Esophagus squamous epithelium (tissue), 5 donors: ENCODE measurements around the gene OGA. TPM values are rescaled to one million over a fixed set of nuclear protein-coding genes. Genes with fewer than 3 reads are reported as not detected.

Experiments
- DNase-seq: peaks from one replicate; lab custom pipeline; 2025; lab: John Stamatoyannopoulos, UW
- H3K27ac ChIP-seq, 4 donors: fragments of 200-600 bp; sonication (generic); one replicate each; pipeline ENCODE4 v1.5.1; 2016 to 2019; ENCODE audit warnings: mild to moderate bottlenecking in 1 of 4
- H3K27me3 ChIP-seq, 4 donors: fragments of 200-600 bp; sonication (generic); 1 replicate in 3 of 4; 2 replicates in 1 of 4; pipeline versions ENCODE4 v1.5.1 to v1.6.0; 2017 to 2021; ENCODE audit warnings: antibody characterized with exemption in 1 of 4
- H3K36me3 ChIP-seq, 3 donors: fragments of 200-600 bp; sonication (generic); one replicate each; pipeline ENCODE4 v1.5.1; 2016 to 2019
- H3K4me1 ChIP-seq, 3 donors: fragments of 200-600 bp; sonication (generic); one replicate each; pipeline ENCODE4 v1.5.1; 2017 to 2019
- H3K4me3 ChIP-seq, 4 donors: fragments of 200-600 bp; sonication (generic); 1 replicate in 3 of 4; 2 replicates in 1 of 4; pipeline ENCODE4 v1.5.1; 2016 to 2019; ENCODE audit warnings: mild to moderate bottlenecking in 2 of 4, moderate library complexity in 1 of 4
- H3K9me3 ChIP-seq, 3 donors: fragments of 200-600 bp; sonication (generic); one replicate each; pipeline ENCODE4 v1.5.1; 2016 to 2019
- CTCF ChIP-seq, 6 experiments: fragments of 450-650 bp in 4 of 6; fragments of 200-600 bp in 2 of 6; sonication (generic) in 2 of 6; IDR thresholded peaks; one replicate each; pipeline ENCODE4 v1.5.1; 2016 to 2019; ENCODE audit warnings: antibody characterized with exemption in 6 of 6, mild to moderate bottlenecking in 4 of 6, moderate library complexity in 4 of 6
- POLR2A ChIP-seq, 4 donors: fragments of 450-650 bp; IDR thresholded peaks; one replicate each; pipeline ENCODE4 v1.6.1; 2017; ENCODE audit warnings: antibody characterized with exemption in 4 of 4, mild to moderate bottlenecking in 4 of 4, moderate library complexity in 3 of 4
- WGBS, 2 donors: methylation state at CpG; one replicate each; pipeline ENCODE4 v1.1.5; 2018; 5-methylcytosine and 5-hydroxymethylcytosine counted together
- intact Hi-C: fragments of 100-400 bp; cut with DNase I; formaldehyde crosslinking; loops from one replicate; pipeline ENCODE4 v1.15.0; 2022
- total RNA-seq, 4 donors: library from RNA; depleted of rRNA; stranded (reverse); fragments of >200 nt; gene quantifications; one replicate each; pipeline ENCODE4 v1.1.0, GENCODE V29; 2016
- donor health status: DM: yes; HTN: yes; CAD: no.

OGA gene
- total RNA-seq, 4 donors from 2014 or later: 44.2 to 121 (median 60.7) TPM

- no peak for TF ChIP-seq POLR2A (IDR thresholded peaks at IDR 0.05)
- TF ChIP-seq CTCF (IDR thresholded peaks at IDR 0.05): no peak
Observed at GRCh38 chr10:101736666-101737065, 81.6 kb downstream of the OGA start.

More at GRCh38 chr10:101736666-101737065, 81.6 kb downstream of the OGA start:
- DNase-seq: no peak
- H3K4me3 ChIP-seq: no peak overlapping the region
- H3K27ac ChIP-seq: no peak overlapping the region
- H3K4me1 ChIP-seq: no peaks in the 10 kb centered on the region
- 75 to 83% methylated on average over 3 of the region's 3 CpGs for WGBS, 2 donors
- H3K36me3 ChIP-seq: no peaks in the 10 kb centered on the region
- H3K27me3 ChIP-seq: peaks cover 0 to 42% (median 0%) of the 10 kb centered on the region in 4 donors
- intact Hi-C loops: no loop called here
- no peaks in the 10 kb centered on the region for H3K9me3 ChIP-seq

Other genes with a start within 250 kb of the OGA start
- 10 to 100 TPM; 10.5 to 23.7 (median 15.0) TPM for gene POLL, start 230.2 kb downstream of the OGA start, total RNA-seq
- gene DPCD, start 230.1 kb downstream of the OGA start, total RNA-seq: 10 to 100 TPM; 17.4 to 37.9 (median 28.3) TPM
- gene FBXW4, start 123.3 kb downstream of the OGA start, total RNA-seq: 10 to 100 TPM; 26.4 to 85.3 (median 44.0) TPM
- gene FGF8, start 42.3 kb downstream of the OGA start, total RNA-seq: not detected
- gene NPM3, start 35.0 kb downstream of the OGA start, total RNA-seq: 10 to 100 TPM; 36.7 to 91.3 (median 52.2) TPM
- 1 to 10 TPM in 2 of 4 donors, not detected in 2; 1.2 to 1.5 TPM for gene KCNIP2, start 25.4 kb upstream of the OGA start, total RNA-seq
- gene ARMH3, start 237.7 kb upstream of the OGA start, total RNA-seq: 10 to 100 TPM; 13.3 to 17.2 (median 16.1) TPM
- gene HPS6, start 246.9 kb upstream of the OGA start, total RNA-seq: 10 to 100 TPM; 22.7 to 29.4 (median 23.3) TPM